Measurements from ENCODE around the gene PPBP.

PPBP gene

DNA sequence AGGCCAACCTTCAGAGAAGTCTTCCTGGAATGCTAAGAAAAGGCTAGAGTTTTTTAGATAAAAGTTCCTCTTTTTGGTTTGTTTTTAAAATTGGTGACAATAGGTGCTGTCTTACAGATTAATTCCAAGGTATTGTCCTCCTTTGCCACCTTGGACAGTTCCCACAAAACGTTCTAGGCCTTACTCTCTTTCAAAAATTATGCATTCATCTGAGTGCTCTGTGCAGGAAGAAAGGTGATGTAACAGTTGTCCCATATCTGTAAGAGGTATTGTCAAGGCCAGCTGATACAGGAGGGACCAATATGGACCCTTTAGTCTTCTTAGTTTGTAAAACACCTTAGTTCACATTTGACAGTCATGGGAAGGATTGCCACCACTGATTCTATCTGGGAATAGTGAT, 26.3 kb upstream of the PPBP start:
- Histone ChIP-seq H3K9me3 (ENCODE audit: insufficient read depth, low read depth, low read length) (no peaks in the 10 kb centered on the region), H3F3A (ENCODE audit: low read depth) (no peaks in the 10 kb centered on the region), H3K36me3 (ENCODE audit: insufficient read depth, low read length) (no peaks in the 10 kb centered on the region), H3K9me2 (replicated peaks; ENCODE audit: low read depth, low read length) (no peaks in the 10 kb centered on the region), H3K9ac (ENCODE audit: low read depth, low read length, poor library complexity, severe bottlenecking) (no peak overlapping the region), H3K4me3 (ENCODE audit: low read length, poor library complexity, severe bottlenecking) (no peak overlapping the region), H3K79me2 (ENCODE audit: insufficient read depth, low read length) (no peaks in the 10 kb centered on the region), H3K4me1 (ENCODE audit: insufficient read depth, low read length, poor library complexity, severe bottlenecking) (peaks cover 25% of the 10 kb centered on the region), H2AFZ (ENCODE audit: low read length) (no peak overlapping the region), H3K27me3 (ENCODE audit: insufficient read depth, low read length, poor library complexity, severe bottlenecking) (no peaks in the 10 kb centered on the region), H3K4me2 (ENCODE audit: low read depth, low read length, poor library complexity, severe bottlenecking) (no peak overlapping the region), H4K20me1 (ENCODE audit: insufficient read depth, low read length, poor library complexity, severe bottlenecking) (no peaks in the 10 kb centered on the region)
- TF ChIP-seq, protein P1, sequence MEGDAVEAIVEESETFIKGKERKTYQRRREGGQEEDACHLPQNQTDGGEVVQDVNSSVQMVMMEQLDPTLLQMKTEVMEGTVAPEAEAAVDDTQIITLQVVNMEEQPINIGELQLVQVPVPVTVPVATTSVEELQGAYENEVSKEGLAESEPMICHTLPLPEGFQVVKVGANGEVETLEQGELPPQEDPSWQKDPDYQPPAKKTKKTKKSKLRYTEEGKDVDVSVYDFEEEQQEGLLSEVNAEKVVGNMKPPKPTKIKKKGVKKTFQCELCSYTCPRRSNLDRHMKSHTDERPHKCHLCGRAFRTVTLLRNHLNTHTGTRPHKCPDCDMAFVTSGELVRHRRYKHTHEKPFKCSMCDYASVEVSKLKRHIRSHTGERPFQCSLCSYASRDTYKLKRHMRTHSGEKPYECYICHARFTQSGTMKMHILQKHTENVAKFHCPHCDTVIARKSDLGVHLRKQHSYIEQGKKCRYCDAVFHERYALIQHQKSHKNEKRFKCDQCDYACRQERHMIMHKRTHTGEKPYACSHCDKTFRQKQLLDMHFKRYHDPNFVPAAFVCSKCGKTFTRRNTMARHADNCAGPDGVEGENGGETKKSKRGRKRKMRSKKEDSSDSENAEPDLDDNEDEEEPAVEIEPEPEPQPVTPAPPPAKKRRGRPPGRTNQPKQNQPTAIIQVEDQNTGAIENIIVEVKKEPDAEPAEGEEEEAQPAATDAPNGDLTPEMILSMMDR (conservative IDR thresholded peaks at IDR 0.05; ENCODE audit: low read length) = no peak
- no peak for TF ChIP-seq EZH2phosphoT487 (IDR thresholded peaks at IDR 0.05; ENCODE audit: borderline replicate concordance)

DNA sequence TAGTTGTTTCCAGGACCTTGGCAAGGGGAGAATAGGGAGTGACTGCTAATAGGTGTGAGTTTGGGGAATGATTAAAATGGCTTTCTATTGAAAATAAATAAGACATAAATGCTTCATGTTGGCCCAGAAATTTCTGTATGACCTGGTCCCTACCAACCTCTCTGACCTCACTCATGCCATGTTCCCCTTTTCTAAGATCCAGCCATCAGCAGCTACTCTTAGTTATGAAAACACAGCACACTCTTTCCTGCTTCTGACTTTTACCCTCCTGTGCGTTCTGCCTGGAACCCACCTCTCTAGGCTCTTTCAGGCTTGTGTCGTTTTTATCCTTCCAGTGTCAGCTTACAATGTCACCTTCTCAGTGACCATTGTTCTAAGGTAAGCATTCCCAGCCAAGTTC, 25.3 kb upstream of the PPBP start:
- H2AFZ ChIP-seq (ENCODE audit: low read length) = no peak overlapping the region
- H3K4me3 ChIP-seq (ENCODE audit: low read length, poor library complexity, severe bottlenecking) = no peak overlapping the region
- no peaks in the 10 kb centered on the region for H3F3A ChIP-seq (ENCODE audit: low read depth)
- no peaks in the 10 kb centered on the region for H3K9me3 ChIP-seq (ENCODE audit: insufficient read depth, low read depth, low read length)
- H3K4me1 ChIP-seq (ENCODE audit: insufficient read depth, low read length, poor library complexity, severe bottlenecking) = peaks cover 21% of the 10 kb centered on the region
- no peak for TF ChIP-seq EZH2phosphoT487 (IDR thresholded peaks at IDR 0.05; ENCODE audit: borderline replicate concordance)
- TF ChIP-seq, protein P1 (conservative IDR thresholded peaks at IDR 0.05; ENCODE audit: low read length) = no peak
- no peaks in the 10 kb centered on the region for H3K9me2 ChIP-seq (replicated peaks; ENCODE audit: low read depth, low read length)
- H3K36me3 ChIP-seq (ENCODE audit: insufficient read depth, low read length) = no peaks in the 10 kb centered on the region
- no peak overlapping the region for H3K4me2 ChIP-seq (ENCODE audit: low read depth, low read length, poor library complexity, severe bottlenecking)
- H4K20me1 ChIP-seq (ENCODE audit: insufficient read depth, low read length, poor library complexity, severe bottlenecking) = no peaks in the 10 kb centered on the region
- no peak overlapping the region for H3K9ac ChIP-seq (ENCODE audit: low read depth, low read length, poor library complexity, severe bottlenecking)
- H3K27me3 ChIP-seq (ENCODE audit: insufficient read depth, low read length, poor library complexity, severe bottlenecking) = no peaks in the 10 kb centered on the region
- no peaks in the 10 kb centered on the region for H3K79me2 ChIP-seq (ENCODE audit: insufficient read depth, low read length)

DNA sequence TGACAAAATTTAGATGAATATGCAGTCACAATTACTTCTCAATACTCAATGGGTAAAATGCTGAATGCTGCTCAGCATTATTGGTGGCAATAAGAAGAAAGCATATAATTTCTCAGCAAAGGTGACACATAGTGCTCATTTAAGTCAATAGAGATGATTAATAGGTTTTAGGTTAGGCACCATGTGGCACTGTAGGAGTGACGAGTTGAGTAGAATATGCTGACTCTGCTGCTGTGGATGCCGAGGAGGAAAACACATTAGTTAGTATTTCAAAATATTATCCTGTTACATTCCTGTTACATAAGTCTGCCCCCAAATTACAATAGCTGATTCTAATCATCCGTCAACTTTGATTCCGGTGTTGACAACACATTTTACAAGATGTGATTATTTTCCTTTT, 24.1 kb upstream of the PPBP start:
- no peaks in the 10 kb centered on the region for H3F3A ChIP-seq (ENCODE audit: low read depth)
- TF ChIP-seq, protein P1 (conservative IDR thresholded peaks at IDR 0.05; ENCODE audit: low read length) = no peak

More for the DNA sequence above, 24.1 kb upstream of the PPBP start:
- Histone ChIP-seq H4K20me1 (ENCODE audit: insufficient read depth, low read length, poor library complexity, severe bottlenecking) (no peaks in the 10 kb centered on the region), H3K9me2 (replicated peaks; ENCODE audit: low read depth, low read length) (no peaks in the 10 kb centered on the region), H3K79me2 (ENCODE audit: insufficient read depth, low read length) (no peaks in the 10 kb centered on the region), H3K4me2 (ENCODE audit: low read depth, low read length, poor library complexity, severe bottlenecking) (no peak overlapping the region), H2AFZ (ENCODE audit: low read length) (no peak overlapping the region), H3K27me3 (ENCODE audit: insufficient read depth, low read length, poor library complexity, severe bottlenecking) (no peaks in the 10 kb centered on the region), H3K4me1 (ENCODE audit: insufficient read depth, low read length, poor library complexity, severe bottlenecking) (peaks cover 20% of the 10 kb centered on the region), H3K9ac (ENCODE audit: low read depth, low read length, poor library complexity, severe bottlenecking) (no peak overlapping the region), H3K4me3 (ENCODE audit: low read length, poor library complexity, severe bottlenecking) (no peak overlapping the region), H3K36me3 (ENCODE audit: insufficient read depth, low read length) (no peaks in the 10 kb centered on the region), H3K9me3 (ENCODE audit: insufficient read depth, low read depth, low read length) (no peaks in the 10 kb centered on the region)

Data from Loucy (cell line).